Left lobe of liver (tissue), 2 donors: ENCODE data around the gene LETM1. TPM values are rescaled to one million over a fixed set of nuclear protein-coding genes. Genes with fewer than 3 reads are reported as not detected.

ENCODE experiments used
- ATAC-seq: fragments of 200-7000 bp; cut with Tn5 transposase; one replicate; pipeline ENCODE4 v1.9.1; 2020; ENCODE audit warnings: mild to moderate bottlenecking, moderate library complexity
- DNase-seq: peaks from one replicate; pipeline ENCODE4 v3.0.0-alpha.2; 2020; ENCODE audit warnings: low spot score
- total RNA-seq: library from RNA; stranded (reverse); gene quantifications from one replicate; pipeline ENCODE4 v1.2.1, GENCODE V29; 2021
- donor health status: DM: no; HTN: no; CAD: no; lungs with moderate emphysema.
- donor health status: DM: no; HTN: yes; CAD: no.

The LETM1 gene
- total RNA-seq: 28.1 TPM

- peak; percentile 94 for ATAC-seq
- DNase-seq: peak; percentile 98
Measured at GRCh38 chr4:1856071-1856942, at the start of gene LETM1. Gene LETM1, minus strand, starts transcription at chr4:1856156. Its CDS starts 206 bp downstream, at chr4:1855950.

- DNase-seq: no peak
- ATAC-seq: no peak
Measured at GRCh38 chr4:1904042-1904441, 48.1 kb upstream of the LETM1 start.

GRCh38 chr4:1903035-1903434 lies 47.1 kb upstream of the LETM1 start:
- ATAC-seq: no peak
- no peak for DNase-seq

DNA sequence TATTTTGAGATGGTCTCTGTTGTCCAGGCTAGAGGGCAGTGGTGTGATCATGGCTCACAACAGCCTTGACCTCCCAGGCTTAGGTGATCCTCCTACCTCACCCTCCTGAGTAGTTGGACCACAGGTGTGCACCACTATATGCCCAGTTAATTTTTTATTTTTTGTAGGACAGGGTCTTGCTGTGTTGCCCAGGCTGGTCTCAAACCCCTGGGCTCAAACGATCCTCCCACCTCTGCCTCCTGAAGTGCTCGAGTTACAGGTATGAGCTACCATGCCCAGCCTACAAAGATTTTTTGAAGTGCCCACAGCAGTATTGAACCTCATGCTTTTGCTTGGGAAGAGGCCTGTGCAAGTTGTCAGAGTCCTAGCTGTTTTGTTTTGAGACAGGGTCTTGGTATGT lies 46.3 kb upstream of the LETM1 start:
- ATAC-seq: no peak
- no peak for DNase-seq

- DNase-seq (no peak), ATAC-seq (no peak)
Measured at GRCh38 chr4:1901127-1901526, 45.2 kb upstream of the LETM1 start.

- ATAC-seq (no peak), DNase-seq (no peak)
Measured at GRCh38 chr4:1900624-1901023, 44.7 kb upstream of the LETM1 start.

GRCh38 chr4:1900087-1900433 lies 44.1 kb upstream of the LETM1 start:
- ATAC-seq (no peak), DNase-seq (no peak)

DNA sequence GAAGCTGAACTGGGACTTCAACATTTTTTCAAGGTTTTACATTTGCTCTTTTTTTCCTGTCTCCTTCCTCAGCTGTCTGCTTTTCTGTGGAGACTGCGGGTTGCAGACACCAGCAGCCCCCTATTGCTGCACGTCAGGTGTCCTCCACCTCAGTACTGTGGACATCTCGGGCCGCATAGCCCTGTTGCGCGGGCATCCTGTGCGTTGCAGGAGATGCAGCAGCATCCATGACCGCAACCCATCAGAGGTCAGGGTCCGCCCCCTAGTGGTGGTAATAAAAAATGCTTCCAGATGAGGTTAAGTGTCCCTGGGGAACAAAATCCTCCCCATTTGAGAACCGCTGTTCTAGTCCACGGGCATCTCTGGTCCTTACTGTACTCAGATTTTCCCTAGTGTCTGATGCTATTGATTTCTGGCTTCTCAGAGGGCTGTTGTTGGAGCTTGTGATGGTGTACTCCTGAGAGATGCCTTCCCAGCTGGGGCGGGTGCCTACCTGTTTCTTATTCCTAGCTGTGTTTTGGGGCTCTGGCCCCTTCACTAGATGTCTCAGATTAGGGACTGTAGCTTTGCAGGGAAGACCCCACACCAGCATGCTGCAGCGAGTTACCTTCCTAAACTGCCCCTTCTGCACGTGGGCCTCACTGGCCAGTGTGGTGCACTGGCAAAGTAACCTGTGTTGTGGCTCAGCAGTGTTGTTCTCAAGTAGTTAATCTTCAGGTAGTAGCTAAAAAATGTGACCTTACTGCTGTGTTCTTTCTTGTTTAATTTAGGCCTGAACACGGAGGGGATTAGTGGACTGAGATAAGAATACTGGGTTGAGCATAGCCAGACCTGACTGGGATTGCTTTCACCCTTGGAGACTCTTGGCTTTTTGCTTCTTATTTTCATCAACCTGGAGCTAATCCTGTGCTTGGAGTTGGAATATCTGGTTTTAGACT lies 43.5 kb upstream of the LETM1 start:
- DNase-seq (peak; percentile 72), ATAC-seq (peak; percentile 99)

DNA sequence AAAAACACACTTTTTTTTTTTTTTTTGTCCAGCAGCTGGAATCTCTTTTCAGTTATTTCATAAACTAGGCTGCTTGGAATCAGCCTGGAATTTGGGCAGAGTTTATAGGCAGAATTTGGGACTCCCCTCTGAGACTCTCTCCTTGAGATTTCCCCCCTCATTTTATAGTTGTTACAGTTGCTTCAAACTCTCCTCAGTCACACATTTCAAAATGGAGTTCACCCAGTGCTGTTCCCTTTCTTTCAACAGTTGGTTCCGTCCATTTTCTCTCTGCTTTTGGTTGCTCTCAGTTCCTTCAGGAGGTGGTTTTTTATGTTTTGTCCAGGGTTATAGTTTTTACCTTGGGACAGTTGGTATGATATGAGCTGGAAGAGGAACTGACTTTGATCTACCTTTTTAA lies 42.7 kb upstream of the LETM1 start:
- ATAC-seq (no peak), DNase-seq (no peak)

- no peak for DNase-seq
Measured at GRCh38 chr4:1898007-1898406, 42.1 kb upstream of the LETM1 start.

GRCh38 chr4:1896658-1896991 lies 40.7 kb upstream of the LETM1 start:
- ATAC-seq (no peak), DNase-seq (no peak)

More at GRCh38 chr4:1898007-1898406, 42.1 kb upstream of the LETM1 start:
- no peak for ATAC-seq

DNA sequence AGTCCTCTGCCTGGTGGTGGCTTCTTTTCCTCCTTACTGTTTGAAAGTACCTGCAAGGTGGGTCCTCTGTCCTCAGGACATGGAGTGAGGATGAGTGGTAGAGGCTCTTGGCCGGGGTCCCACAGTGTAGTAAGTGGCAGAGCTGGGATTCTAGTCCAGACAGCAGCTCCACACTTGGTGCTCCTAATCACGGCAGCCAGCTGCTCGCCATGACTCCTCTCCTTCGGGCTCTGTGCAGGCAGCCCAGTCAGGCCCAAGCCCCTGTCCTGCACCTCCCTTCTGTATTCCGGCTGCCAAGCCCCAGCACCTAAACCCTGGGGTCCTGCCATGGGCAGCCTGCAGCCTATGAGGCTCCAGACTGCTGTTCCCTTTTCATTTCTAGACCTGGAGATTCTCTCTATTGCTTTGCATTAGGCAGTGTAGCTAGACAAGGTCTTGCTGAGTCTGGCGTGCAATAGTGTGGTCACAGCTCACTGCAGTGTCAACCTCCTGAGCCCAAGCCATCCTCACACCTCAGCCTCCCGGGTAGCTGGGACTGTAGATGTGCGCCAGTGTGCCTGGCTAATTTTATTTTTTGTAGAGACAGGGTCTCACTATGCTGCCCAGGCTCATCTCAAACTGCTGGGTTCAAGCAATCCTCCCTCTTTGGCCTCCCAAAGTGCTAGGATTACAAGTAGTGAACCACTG lies 40.2 kb upstream of the LETM1 start:
- DNase-seq: no peak

GRCh38 chr4:1890979-1891570 lies 35.1 kb upstream of the LETM1 start:
- DNase-seq (no peak), ATAC-seq (no peak)

More for the DNA sequence above, 40.2 kb upstream of the LETM1 start:
- ATAC-seq: no peak

GRCh38 chr4:1887052-1887451 lies 31.1 kb upstream of the LETM1 start:
- ATAC-seq: peak; percentile 33

DNA sequence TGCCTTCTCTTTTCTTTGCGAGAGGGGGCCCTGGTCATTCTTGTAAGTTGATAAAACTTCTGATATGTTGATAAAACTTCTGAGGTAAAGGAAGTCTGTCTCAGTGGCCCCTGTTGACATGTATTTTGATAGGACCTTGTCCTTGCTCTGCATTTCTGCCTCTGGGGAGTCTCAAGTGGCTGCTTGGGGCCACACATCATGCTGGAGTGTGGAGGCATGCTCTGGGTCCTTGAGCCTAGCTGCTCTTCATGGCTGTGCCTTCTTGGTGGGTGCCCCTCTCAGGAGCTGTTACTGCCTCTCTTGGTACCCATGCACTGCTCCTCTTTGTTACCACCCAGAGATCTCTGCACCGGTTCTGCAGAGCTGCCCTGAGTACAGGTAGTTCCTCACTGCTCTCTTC lies 29.5 kb upstream of the LETM1 start:
- DNase-seq (no peak), ATAC-seq (no peak)

More at GRCh38 chr4:1887052-1887451, 31.1 kb upstream of the LETM1 start:
- no peak for DNase-seq

DNA sequence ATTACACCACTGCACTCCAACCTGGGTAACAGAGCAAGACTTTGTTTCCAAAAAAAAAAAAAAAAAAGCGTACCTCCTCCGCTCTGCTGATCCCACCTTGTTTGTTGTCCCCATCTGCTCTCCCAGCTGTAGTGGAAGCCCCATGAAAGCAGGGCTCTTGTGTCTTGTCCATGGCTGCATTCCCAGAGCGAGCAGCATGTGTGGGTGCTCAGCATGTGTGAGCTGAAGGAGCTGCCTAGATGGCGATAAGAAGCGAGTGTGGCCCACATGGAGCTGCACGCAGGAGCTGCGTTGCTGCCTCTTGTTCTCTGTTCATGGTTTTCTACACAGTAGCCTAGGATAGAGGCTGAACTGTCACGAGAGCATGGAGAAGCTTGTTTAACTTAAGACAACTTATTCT lies 27.6 kb upstream of the LETM1 start:
- no peak for ATAC-seq
- no peak for DNase-seq

GRCh38 chr4:1882850-1883271 lies 26.9 kb upstream of the LETM1 start:
- DNase-seq (no peak), ATAC-seq (no peak)

- ATAC-seq: peak; percentile 97
- no peak for DNase-seq
Measured at GRCh38 chr4:1880332-1880731, 24.4 kb upstream of the LETM1 start.

- ATAC-seq: no peak
- no peak for DNase-seq
Measured at GRCh38 chr4:1879485-1879884, 23.5 kb upstream of the LETM1 start.

GRCh38 chr4:1874201-1874600 lies 18.2 kb upstream of the LETM1 start:
- ATAC-seq: no peak
- DNase-seq: no peak

DNA sequence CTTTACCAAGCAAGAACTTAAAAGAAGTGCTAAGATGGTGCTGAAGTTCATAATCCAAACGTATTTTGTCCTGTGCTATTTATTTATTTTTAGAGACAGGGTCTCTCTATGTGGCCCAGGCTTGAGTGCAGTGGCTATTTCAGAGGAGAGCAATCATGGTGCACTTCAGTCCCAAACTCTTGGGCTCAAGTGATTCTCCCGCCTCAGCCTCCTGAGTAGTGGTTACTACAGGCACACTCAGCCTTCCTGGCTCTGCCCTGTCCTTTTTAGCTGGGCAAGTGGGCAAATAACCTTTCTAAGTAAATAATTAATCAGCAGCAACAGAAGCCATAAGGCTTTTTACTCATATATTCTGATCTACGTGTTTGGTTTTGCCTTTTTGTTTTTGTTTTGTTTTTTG lies 17.8 kb upstream of the LETM1 start:
- no peak for DNase-seq
- ATAC-seq: no peak
